ENCODE results near the gene IGSF8.

The IGSF8 gene

GRCh38 chr1:160108888-160109662 lies 10.7 kb upstream of the IGSF8 start:
- in situ Hi-C loops (cut with MboI; ENCODE audit: low sequenced_read_pairs): no loop called here

DNA sequence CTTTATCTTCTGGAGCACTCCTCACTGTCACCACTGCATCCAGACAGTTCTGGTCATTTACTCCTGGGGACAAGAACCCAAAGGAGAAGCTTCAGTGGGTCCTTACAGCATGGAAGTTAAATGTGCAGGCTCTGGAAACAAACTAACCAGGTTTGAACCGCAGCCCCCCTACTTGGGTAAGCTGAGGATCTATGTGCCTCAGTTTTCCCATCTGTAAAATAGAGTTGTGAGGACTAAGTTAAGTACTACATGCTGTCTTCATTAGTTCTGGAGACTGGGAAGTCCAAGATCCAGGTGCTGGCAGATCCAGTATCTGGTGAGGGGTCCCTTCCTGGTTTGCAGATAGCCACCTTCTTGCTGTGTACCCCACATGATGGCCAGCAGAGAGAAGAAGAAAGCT lies 9.1 kb upstream of the IGSF8 start:
- in situ Hi-C loops (cut with MboI; ENCODE audit: low sequenced_read_pairs): no loop called here

GRCh38 chr1:160105155-160105554 lies 6.7 kb upstream of the IGSF8 start:
- in situ Hi-C loops (cut with MboI; ENCODE audit: low sequenced_read_pairs): no loop called here

- in situ Hi-C loops (cut with MboI; ENCODE audit: low sequenced_read_pairs): no loop called here
Observed at GRCh38 chr1:160104486-160104885, 6.1 kb upstream of the IGSF8 start.

- in situ Hi-C loops (cut with MboI; ENCODE audit: low sequenced_read_pairs): no loop called here
Observed at GRCh38 chr1:160103658-160104408, 5.4 kb upstream of the IGSF8 start.

DNA sequence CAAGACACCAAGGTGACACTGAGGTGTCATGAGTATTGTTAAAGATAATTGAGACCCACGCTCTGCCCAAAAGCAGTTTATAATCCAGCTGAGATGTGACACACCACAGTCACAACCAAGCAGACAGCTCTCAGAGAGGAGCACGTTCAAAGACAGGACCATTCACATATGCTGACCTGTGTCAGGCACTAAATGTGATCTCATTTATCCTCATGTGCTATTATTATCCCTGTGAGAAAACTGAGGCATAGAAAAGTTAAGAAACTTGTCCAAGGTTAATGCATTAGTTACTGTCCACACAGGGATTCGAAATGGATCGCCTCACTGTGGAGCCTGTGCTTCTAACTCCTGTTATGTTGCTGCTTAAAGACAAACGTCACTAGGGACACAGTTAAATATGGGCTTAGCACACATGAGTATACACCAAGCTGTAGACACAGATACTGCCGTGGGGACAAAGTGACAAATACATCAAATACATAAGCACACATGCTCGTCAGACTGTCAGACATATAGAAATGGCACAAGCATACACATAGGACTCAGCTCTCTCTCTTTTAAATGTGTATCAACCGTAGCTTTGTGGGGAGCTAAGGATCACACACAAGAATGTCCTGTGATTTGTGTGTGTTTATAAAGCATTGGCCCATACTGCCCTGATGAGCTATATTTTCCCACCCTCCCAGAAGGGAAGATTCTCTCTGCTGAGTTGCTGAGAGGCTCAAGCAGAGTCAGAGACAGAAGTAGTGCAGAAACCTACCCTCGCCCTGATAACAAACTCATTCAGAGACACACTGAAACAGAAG lies 3.5 kb upstream of the IGSF8 start:
- in situ Hi-C loops (cut with MboI; ENCODE audit: low sequenced_read_pairs): no loop called here

- in situ Hi-C loops (cut with MboI; ENCODE audit: low sequenced_read_pairs): no loop called here
Observed at GRCh38 chr1:160101037-160101716, 2.8 kb upstream of the IGSF8 start.

DNA sequence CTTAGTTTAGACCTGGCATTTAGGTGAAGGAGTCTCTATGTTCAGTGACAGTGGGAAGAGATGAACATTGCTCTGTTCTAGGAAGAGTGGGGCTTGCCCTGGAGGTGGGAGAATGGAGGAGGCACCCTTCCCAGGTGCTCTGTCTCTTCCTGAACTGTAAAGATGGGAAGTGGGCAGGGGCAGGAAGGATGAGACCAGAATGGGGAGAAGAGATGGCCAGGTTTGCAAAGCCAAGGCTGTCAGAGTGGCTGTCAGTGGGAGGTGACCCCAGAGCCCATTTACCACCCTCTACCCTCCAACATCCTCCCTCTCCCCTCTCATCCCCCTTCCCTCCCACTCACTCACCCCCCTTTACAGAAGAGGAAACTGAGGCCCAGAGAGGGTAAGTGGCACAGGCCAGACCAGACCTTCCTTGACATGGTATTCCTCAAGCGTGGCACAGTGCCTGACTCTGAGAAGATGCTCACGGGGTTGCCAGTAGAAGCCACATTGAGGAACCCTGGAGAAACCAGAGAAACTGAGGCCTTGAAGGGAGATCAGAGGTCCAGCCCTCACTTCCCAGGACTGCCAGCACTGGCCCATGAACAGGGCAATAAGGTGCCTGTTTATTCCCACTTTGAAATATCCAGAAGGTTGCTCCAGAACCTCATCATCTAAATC lies 1.4 kb upstream of the IGSF8 start:
- in situ Hi-C loops (cut with MboI; ENCODE audit: low sequenced_read_pairs): no loop called here

- in situ Hi-C loops (cut with MboI; ENCODE audit: low sequenced_read_pairs): no loop called here
Observed at GRCh38 chr1:160098852-160099561, 588 bp upstream of the IGSF8 start.

- in situ Hi-C loops (cut with MboI; ENCODE audit: low sequenced_read_pairs): no loop called here
Observed at GRCh38 chr1:160097151-160097910, 1.1 kb downstream of the IGSF8 start.

- in situ Hi-C loops (cut with MboI; ENCODE audit: low sequenced_read_pairs): no loop called here
Observed at GRCh38 chr1:160096274-160097116, 1.9 kb downstream of the IGSF8 start.

- in situ Hi-C loops (cut with MboI; ENCODE audit: low sequenced_read_pairs): no loop called here
Observed at GRCh38 chr1:160095382-160096105, 2.9 kb downstream of the IGSF8 start.

DNA sequence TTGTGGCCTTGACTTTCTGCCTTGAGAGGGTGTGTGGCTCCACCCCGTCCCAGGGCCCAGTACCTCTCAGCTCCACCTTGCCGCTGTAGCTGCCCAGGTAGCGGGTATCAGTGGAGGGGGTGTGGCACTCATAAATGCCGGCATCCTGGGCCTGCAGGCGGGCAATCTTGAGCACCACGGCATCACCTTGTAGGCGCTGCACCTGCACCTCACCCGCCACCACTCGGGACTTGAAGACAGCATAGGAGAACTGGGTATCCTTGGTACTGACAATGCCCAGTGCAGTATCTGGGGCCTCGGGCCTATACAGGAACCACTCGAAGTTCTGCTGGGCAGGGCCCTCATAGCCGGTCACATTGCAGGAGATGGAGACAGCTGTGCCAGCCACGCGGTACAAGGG lies 3.6 kb downstream of the IGSF8 start:
- in situ Hi-C loops (cut with MboI; ENCODE audit: low sequenced_read_pairs): no loop called here

DNA sequence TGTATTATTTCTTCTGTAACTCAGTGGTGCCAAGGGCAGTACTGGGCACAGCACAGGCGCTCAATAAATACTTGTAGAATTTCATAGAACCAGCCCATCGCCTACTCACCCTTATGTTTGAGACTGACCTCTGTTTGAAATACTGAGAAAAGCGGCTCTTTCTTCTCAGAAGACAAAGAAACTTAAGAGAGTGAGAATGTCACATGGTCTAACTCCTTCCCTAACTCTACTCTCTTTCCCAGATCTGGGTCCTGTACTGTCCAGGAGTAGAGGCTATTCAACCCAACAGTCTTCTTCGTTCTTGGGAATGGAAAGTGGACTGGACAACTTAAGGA lies 4.2 kb downstream of the IGSF8 start:
- in situ Hi-C loops (cut with MboI; ENCODE audit: low sequenced_read_pairs): no loop called here

- in situ Hi-C loops (cut with MboI; ENCODE audit: low sequenced_read_pairs): no loop called here
Observed at GRCh38 chr1:160093624-160094290, 4.7 kb downstream of the IGSF8 start.

DNA sequence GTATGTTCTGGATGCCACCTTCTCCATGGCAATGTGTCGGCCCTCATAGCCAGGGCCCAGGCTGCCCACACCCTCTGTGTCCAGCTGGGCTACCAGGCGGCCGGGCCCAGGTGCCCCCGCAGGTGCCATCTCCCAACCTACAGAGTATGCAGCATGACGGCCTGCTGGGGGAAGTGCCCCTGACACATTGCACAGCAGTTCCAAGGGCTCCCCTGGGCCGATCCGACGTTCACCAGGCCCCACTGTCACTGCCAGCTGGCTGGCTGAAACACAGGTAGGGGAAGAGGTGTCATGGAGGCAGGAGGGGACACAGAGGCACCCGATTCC lies 5.4 kb downstream of the IGSF8 start:
- in situ Hi-C loops (cut with MboI; ENCODE audit: low sequenced_read_pairs): no loop called here

DNA sequence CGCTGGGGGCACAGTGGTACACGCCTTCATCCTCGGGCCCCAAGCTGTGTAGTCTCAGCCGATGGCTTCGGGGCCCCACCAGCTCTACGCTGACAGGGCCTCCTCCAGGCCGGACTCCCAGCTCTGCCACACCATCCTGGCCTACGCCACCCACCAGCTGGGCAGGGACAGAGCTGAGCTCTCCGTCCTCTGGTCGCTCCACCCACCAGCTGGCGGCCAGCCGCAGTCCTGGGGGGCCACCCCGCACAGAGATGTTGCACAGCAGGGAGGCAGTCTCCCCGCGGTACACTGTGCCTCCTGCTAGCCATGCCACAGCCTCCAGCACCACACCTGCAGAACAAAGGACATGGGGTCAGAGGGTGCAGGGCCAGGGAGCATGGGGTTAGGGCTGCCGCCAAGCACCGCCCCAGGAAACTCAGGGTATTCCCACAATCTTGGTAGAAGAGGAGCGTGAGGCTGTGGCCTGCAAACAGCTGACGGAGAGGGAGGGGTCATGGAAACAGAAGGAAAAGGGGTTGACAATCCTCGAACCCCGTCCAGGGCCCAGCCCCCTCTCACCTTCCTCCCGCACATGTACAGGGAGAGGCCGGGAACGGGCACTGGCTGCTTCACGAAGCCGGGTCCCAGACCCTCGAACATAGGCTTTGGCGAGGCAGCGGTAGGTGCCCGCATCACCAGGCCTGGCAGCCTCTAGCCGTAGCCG lies 5.9 kb downstream of the IGSF8 start:
- in situ Hi-C loops (cut with MboI; ENCODE audit: low sequenced_read_pairs): no loop called here

All from HL-60/S4 treated with phorbol 12-myristate 13-acetate at 8.2 ng/mL for 4 days and 3 days (cell line).